Dermis blood vessel endothelial cell (primary cell): Measurements from ENCODE around the gene TUBA4A. TPM values are rescaled to one million over a fixed set of nuclear protein-coding genes. Genes with fewer than 3 reads are reported as not detected.

Source experiments
- DNase-seq: peaks from one replicate; pipeline ENCODE4 v3.0.0; 2010
- total RNA-seq: library from RNA; depleted of rRNA; stranded (reverse); fragments of >200 nt; gene quantifications from 2 replicates; pipeline ENCODE4 v1.2.3, GENCODE V29; 2014

TUBA4A gene
- total RNA-seq, 1 donor from 2014 or later = 19.9 TPM

DNA sequence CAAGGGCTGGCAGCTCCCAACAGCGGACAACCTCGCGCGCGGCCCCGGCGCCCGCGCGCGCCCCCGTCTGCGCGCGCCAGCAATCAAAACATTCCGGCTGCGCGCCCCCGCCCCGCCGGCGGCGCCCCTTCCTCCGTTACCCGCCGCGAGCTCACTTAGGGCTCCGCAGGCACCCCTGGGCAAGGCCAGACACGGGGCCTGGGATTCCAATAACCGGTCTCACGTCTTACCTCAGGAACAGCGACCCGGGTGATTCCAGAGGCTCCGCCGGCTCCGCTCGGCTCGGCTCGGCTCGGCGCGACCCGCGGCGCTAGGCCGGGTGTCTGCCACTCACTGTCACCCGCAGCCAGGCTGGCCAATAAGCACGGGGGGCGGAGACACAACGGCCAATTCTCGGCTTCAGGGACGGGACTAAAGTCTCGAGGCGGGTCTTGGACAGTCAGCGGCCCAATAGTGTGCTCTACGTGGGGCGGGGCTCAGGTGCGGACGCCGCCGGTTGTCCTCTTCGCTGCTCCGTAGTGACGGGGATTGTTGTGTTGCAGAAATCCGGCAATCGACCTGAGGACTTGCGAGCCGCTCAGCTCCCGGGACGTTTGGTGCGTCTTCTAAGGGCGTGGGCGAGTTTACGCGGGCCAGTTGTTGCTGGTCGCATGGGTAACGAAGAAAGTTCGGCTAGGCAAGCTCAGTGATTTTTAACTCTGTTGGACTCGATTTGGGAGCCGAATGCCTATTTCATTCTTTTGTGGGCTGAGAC lies 24.2 kb downstream of the TUBA4A start, which contains the start of the genes ANKZF1 and ATG9A:
Gene ANKZF1 (plus strand): TSS at position 502 of the 754 bp plus-strand sequence. CDS start 452 bp downstream, outside the sequence.
Gene ATG9A (minus strand): TSS at position 332 of the 754 bp plus-strand sequence. CDS start 1,612 bp downstream, outside the sequence.
- DNase-seq = peak; percentile 99

DNA sequence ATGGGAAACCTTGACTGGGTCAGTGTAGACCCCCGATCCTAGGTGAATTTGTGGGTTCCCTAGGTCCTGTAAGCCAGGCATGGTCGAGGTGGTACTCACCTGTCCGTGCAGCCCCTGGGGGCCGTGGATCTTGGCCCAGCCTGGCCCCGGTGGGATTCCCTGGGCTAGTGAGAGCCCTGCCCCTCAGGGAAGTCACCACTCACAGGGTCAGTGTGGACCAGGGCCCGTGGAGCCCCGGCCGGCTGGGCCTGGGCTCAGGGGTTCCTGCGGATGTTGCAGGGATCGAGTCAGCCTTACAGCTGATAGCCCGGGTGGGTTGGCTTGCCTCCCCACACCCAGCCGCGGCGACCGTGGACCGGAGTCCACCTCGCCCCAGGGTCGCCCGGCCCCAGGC lies 24.8 kb downstream of the TUBA4A start:
- DNase-seq = no peak

DNA sequence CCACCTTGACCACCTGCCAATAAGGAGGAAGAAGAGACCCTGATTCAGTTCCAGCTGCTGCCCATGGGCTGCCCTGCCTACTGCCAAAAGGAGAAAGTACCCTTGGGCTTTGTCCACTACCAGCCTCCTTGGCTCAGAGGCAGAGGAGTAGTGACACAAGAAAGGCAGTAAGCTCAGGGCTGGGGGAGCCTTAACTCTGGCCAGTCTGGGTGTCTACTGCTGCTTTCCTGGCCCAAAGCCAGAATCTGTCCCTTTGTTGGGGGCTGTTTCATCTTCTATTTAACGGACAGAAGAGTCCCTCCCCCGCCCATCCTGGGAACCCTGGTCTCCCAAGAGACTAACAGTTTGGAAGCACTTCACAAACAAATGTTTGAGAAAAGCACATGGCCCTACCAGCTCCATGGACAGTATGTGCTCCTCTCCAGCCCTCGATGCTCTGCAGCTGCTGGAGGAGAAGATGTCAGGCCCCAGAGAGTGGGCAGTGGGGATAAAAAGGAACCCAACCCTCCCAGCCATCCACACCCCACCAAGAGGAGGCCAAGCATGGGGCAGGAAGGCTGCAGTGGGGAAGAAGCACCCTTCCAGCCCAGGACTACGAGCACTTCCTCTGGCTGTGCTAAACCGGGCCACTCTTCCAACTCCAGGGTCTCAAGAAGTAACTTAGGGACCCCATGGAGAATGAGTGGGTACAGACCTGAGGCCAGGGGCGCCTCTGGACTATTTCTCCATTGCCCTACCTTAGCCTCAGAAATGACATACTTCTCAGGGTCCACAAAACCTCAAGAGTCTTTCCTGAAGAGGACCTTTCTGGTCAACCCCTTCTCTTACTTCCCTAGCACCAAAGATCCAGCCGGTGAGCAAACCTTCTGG lies 25.4 kb downstream of the TUBA4A start:
- DNase-seq = peak; percentile 21

DNA sequence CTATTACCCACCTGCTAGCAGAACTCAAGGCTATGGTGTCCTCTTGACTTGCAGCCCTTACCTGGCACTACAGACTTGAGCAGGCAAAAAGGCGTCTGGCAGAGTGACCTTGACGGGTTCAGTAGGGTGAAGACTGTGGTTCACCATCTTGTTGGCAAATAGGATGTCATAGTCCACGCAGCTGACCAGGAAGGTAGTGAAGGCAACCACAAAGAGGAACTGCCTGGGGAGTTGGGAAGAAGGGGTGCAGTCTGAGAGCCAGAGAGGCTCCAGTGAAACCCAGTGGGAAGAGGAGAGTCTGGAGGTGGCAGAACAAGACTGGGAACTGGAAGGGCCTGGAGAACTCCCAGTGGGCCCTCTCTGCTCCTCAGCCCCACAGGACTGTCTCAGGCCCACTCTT lies 28.4 kb downstream of the TUBA4A start:
- DNase-seq = no peak

DNA sequence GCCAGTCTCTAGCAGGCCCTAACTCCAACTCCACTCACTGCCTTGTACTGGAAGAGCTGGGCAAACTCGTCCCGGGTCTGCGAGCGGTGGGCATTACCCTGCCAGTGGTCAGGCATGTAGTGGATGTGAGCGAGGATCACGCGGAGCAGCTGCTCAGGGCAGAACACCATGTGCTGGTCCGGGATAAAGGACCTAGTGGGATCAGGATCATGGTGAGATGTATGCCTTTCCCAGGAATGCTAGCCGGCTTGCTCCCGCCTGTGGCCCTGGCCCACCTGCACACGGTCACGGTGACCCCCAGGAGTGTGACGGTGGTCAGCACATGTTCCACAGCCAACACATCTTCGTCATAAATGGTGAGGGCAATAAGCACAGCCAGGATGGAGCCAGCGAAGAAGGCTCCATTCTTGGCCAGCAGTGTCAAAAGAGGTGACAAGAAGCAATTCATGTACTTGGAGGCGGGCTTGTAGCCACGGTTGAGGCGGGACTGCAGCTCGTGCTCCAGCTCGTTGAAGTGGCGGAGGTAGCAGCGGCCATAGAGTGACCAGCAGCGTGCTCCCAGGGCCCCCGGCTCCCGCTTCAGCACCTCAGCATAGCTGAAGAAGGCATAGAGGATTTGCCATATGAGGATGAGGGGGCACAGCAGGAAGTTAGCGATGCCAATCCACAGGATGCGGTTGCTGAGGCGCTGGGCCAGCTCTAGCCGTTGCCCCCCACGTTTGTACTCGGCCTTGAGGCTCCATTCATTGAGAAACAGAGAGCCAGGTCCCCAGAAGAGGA lies 29.7 kb downstream of the TUBA4A start:
- DNase-seq = no peak

DNA sequence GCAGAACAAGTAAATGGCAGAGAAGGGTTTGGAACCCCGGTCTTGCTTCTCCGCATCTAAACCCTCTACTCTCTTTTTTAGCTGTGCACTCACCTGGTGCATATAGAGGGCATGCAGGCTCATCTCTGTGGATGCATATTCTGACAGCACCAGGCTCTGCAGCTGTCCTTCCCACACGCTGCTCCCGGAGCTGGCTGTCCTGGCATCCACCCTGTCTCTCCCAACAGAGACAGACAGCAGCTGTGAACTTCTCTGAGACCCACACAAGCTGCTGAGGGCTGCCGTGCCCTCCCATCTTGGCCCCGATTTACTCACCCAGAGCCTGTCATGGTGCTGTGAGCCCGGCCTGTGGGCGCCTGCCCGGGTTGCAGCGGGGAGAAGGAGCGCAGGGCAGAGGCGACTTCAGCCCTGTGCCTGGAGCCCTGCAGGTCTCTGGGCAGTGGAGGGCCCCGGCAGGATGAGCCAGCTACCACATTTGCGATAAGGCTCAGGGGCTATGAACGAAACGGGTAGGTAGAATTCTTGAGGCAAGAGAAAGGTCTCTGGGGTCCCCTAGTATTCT lies 31.7 kb downstream of the TUBA4A start:
- no peak for DNase-seq

DNA sequence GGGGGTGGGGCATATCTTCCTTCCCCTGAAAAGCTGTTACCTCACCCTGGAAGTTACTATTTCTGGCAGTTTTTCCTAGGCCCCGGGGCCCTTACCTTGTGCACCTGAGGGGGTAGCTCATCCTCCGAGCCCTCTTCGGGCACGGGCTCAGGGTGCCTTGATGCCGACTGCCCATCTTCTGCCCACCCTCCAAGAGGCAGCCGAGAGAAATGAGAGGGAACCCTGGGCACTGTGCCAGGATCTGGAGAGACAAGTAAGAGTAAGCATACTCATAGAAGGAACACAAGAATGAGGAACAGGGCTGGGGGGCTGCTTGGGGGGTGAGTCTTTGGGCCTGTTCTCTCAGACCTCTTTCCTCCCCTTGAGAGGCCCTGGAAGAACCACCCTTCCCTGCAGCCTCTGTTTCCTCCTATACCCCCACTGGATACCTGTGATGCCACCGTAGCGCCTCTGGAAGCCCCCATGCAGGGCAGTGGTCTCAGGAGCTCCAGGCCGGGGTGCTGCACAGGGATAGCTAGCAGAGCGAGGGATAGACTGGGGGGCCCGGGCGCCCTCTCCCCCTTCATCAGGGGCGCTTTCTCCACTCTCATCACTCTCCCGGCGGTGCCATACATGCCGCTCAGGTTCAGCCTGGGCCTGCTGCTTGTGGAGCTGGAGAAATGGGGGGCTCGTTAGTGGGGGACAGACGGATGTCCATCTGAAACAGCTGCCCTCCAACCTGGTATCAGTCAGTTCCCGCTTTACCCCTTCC lies 32.9 kb downstream of the TUBA4A start:
- DNase-seq = no peak

DNA sequence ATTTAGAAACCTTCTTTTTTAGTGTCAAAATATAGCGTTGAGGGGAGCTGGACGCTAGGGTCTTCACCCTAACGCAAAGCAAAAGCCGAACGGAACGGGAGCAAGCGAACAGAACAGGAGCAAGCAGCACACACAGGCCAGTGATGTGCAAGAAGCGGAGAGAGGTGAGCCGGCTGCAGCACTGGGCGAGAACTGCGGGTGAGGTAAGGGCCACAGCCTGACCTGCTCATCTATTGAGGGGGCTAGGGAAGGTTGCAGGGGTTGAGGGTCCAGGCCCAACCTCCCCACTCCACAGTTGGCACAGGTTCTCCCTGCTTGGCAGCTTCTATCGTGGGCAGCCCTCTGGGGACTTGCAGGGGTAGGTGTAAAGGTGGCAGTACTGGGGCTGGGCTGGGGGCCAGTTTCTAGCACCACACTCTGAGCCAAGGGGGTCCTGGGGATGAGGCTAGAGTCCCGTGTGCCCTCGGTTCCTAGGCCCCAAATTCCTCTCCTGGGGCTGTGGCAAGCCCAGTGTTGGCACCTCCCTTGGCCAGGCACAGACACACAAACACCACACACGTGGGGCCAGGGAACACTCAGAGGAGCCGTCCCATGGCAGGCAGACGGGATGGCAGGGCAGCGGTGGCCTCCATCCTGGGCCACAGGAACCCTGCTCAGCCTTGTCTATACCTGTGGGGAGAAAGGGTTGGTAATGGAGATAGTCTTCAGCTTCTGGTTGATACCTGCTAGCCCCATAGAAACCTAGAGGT lies 33.8 kb downstream of the TUBA4A start:
- no peak for DNase-seq

DNA sequence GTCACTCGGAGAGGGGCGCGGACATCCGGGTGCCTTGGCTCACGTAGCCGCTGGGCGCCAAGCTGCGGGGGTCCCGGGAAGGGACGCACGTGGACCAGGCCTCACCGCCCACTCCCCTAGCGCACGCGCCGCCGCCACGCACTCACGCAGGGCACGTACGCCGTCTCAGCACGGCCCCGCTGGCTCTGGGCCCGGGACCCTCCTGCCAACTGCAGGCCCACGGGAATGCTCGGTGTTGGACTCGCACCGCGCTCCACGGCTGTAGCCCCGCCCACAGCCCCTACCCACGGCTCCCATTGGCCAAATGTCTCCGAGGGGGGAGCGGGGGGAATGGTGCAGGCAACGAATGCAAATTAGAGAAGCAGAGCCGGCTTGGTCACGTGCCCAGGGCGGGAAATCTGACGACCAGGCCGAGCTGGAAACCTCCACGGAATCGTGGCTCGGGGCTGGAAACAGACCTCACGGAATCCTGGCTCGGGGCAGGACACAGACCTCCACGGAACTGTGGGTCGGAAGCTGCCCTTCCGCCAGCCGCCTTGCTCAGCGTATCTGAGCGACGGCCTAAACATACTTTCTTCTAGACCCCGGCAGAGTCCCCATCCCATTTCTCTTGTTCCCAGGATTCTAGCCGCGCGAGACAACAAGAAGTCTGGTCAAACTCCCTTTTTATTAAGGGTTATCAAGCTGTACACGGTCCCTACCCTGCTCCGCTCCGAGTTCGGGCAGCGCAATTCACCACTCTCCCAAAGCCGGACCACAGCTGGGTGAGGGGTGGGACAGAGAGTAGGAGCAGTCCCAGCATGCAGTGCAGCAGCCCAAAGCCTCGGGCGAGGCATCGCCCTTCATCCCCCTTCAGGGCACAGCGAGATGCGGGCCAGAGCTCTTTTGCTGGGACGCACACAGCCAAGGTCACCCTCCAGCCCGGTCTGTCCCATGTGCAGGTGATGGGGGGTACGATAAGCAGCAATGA lies 34.7 kb downstream of the TUBA4A start, which contains the start of gene ABCB6:
Gene ABCB6 (minus strand): TSS at position 227 of the 970 bp plus-strand sequence. CDS start 285 bp downstream, outside the sequence.
- DNase-seq = peak; percentile 95

DNA sequence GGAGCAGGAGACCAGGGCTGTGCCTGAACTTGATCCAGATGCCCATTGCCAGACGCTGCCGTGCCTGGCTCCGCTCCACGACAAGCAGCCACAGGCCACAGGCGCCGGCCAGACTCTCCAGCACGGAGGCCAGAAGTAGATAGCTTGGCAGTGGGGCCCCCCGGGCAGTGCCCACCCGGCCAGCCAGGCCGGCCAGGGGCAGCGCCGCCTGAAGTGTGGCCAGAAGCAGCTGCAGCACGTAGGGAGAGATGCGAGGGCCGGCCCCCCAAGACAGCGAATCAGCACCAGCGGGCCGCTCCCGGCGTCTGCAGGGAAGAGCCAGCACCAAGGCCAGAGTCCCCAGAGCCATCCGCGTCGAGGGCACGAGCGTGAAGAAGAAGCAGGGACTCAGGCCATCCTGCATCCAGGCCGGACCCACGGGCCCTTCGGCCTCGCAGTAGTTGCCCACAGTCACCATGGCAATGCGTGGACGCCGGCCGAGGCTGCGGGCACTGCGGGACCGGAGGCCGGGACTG lies 35.4 kb downstream of the TUBA4A start:
- DNase-seq = peak; percentile 78

DNA sequence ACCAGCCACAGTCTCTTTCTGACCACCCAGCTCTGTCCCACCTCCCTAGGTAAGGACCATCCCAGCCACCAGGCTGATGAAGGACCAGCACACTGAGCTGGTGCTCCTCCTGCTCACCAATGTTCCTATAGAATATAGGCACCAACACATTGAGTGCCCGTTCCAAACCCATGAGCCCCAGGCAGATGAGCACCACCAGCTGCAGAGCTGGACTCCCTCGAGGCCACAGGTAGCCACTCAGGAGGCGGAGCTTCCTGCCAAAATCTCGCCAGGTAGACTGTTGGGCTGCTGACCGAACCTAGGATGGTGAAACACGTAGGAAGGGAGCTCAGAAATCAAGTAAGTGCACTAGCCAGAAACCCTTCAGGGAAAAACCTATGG lies 37.2 kb downstream of the TUBA4A start:
- DNase-seq = no peak

DNA sequence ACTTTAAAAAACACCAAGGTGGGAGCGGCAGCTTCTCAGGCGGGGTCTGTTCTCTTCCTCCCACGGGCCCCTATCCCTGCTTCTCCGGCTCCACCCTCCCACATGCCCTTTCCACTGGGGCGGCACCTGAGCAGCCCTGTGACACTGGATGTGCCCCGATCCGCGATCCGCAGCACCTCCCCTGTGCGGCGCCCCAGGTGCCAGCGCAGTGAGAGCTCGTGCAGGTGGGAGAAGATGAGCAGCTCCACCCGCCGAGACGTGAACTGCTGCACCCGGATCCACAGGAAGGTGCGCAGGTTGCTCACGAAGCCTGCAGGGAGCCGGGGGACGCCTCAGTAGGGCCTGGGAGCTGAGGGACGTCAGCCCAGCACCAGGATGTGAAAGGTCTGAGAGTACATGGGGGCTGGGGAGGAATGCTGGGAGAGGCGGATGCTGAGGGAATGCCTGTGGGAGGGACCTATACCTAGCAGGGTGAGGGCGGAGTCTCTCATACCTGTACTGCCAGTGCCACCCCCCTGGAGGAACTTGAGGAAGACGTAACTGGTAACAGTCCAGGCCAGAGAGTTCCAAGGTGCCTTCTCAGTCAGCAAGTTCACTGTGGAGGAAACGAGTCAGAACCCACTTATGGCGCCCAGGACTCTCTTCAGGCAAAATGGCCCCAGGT lies 37.7 kb downstream of the TUBA4A start:
- no peak for DNase-seq

DNA sequence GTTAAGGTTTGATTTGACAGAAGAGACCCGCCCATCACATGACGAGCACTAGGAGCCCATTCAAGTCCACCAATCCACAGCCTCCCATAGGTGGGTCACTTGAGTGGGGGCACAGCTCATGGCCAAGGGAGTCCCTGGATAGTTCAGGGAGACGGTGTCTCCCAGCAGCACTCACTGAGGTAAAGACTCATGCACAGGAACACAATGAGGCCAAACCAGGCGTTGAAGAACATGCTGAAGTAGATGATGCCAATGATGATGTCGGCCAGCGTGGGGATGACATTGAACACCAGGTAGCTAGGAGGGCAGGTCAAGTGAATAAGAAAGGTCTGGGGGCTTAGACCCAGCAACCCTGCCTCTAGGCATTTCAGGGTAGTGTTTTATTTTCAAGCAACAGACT lies 38.9 kb downstream of the TUBA4A start:
- no peak for DNase-seq

DNA sequence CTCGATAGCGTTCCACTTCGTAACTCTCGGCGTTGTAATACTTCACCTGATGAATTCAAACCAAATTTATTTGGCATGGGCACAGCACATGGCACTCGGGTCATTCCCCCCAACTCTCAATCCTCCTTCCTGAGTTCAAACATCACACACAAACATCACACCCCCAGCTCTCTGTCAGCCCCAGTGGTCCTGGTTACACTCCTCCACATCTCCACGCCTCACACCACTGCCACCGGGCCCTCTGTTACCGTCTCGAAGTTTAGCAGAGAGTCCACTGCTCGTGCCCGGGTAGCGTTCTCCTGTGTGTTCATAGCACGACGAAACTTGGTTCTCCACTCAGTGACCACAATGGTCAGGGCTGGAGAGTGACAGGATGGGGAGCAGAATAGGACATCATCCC lies 39.6 kb downstream of the TUBA4A start:
- DNase-seq = no peak

DNA sequence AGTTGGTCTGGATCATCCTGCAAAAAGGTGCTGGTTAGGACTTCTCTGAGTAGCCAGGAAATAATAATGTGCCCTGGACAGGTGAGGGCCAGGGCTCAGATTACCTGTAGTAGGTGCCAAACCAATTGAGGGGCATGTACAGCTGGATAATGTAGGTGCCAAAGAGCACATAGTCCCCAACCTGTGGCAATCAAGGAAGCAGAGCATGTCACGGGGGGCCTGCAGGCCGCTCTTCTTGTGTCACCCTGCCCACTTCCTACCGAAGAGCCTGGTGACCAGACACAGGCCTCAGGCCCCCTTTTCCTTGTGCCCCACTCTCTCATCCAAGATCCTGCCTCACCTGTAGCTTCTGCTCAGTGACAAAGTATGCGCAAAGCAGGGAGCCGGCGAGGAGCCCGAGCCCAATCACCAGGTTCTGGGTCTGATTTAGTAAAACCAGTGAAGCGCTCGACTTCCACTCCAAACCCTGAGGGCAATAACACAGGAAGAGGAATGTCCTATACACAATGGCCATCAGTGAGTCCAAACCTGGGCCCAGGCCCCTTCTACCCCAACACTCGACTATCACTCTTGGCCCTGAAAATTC lies 40.1 kb downstream of the TUBA4A start:
- no peak for DNase-seq

DNA sequence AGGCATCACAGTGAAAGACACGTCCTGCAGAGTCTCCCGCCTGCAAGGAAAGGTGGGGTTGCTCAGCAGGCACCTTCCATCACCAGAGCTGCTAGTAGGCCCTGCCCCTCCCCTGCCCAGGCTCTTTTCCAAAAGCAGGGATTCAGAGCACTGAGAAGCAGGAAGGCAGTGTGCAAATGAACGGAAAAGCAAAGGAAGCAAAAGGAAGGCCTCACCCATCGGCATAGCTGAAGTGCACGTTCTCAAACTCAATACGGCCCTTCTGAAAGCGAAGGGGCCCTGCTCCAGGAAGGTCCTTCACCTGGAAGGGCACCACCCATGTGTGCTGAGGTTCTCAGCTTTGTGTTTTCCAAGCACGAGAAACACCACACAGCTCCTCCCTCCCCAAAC lies 40.7 kb downstream of the TUBA4A start:
- DNase-seq = no peak

DNA sequence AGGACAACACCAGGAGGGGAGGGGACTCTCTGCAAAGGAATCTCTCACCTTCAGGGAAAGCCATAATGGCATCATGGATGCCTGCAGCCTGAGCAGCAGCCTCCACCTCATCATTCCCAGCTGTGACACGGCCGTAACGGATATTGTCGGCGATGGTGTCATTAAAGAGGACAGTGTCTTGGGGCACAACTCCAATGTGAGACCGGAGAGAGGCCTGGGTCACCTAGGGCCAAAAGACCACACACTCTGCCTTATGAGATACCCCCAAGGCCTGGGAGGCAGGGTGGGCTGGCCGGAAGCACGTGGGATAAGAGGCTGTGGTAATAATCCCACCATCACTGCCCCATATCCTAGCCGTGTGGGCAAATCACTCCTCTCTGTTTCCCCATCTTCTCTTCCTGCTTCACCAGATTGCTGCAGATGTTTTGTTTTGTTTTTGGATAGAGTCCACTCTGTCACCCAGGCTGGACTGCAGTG lies 42.8 kb downstream of the TUBA4A start:
- no peak for DNase-seq

DNA sequence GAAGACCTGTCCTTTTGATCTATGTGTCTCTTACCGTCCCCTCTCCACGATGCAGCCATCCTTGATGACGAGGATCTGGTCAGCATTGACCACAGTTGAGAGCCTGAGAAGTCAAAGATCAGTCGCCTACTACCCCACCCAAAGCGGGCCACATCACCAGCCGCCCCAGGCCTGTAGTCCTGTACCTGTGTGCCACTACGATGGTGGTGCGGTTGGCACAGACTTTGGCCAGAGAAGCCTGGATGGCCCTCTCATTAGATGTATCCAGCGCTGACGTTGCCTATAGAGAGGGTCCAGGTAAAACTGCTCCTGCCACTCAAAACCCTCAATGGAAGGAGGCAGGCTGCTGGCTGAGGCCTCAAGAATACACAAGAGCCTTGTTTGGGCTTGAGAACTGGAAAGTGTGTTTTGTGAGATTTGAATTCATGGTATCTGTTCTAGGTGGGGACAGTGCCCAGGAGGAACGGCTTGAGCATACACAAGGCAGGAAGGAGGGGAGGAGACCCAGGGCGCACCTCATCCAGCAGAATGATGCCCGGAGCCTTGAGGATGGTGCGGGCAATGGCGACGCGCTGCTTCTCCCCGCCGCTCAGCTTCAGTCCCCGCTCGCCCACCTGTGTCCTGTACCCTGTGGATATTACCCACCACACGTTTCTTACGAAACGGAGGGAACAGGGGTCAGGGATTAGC lies 43.4 kb downstream of the TUBA4A start:
- DNase-seq = no peak
